CD4-positive, CD25-positive, alpha-beta regulatory T cell (primary cell): Measurements from ENCODE around the gene CACNA1S. TPM values are rescaled to one million over a fixed set of nuclear protein-coding genes. Genes with fewer than 3 reads are reported as not detected.

Experiments used
- ATAC-seq, 2 donors: fragments of 150-1000 bp; cut with Tn5 transposase; one replicate each; pipeline ENCODE4 v1.10.0; 2021; ENCODE audit warnings: low read depth in 2 of 2, moderate number of reproducible peaks in 2 of 2, moderate library complexity in 1 of 2
- DNase-seq, 3 donors: peaks; one replicate each; pipeline versions ENCODE4 v3.0.0 to v3.0.0-alpha.2; 2012 to 2022; ENCODE audit warnings: mixed read lengths in 1 of 3
- H3K27ac ChIP-seq: one replicate; pipeline ENCODE4 v1.7.0; 2013; ENCODE audit warnings: mild to moderate bottlenecking, low read length; ENCODE audit not compliant: insufficient read depth, poor library complexity, severe bottlenecking
- H3K27me3 ChIP-seq: one replicate; pipeline ENCODE4 v1.7.0; 2013; ENCODE audit warnings: low read length; ENCODE audit not compliant: control insufficient read depth, insufficient read depth
- H3K36me3 ChIP-seq: one replicate; pipeline ENCODE4 v1.7.0; 2013; ENCODE audit warnings: mild to moderate bottlenecking, low read length, moderate library complexity; ENCODE audit not compliant: control insufficient read depth, insufficient read depth
- H3K4me1 ChIP-seq: 2 replicates; pipeline ENCODE4 v1.7.0; 2013; ENCODE audit warnings: mild to moderate bottlenecking, low read length; ENCODE audit not compliant: insufficient read depth, control insufficient read depth, poor library complexity, severe bottlenecking
- H3K4me3 ChIP-seq: one replicate; pipeline ENCODE4 v1.7.0; 2013; ENCODE audit warnings: low read depth, mild to moderate bottlenecking, low read length, moderate library complexity
- H3K9me3 ChIP-seq, 2 experiments: 1 replicate in 1 of 2; 2 replicates in 1 of 2; pipeline ENCODE4 v1.7.0; 2013; ENCODE audit warnings: low read length in 2 of 2, mild to moderate bottlenecking in 1 of 2, moderate library complexity in 1 of 2; ENCODE audit not compliant: control insufficient read depth in 2 of 2
- H3K27ac Mint-ChIP-seq, 3 donors: one replicate each; pipeline ENCODE4 v1.8.0; 2020 to 2022; ENCODE audit warnings: mild to moderate bottlenecking in 3 of 3, mixed read lengths in 3 of 3, moderate library complexity in 2 of 3
- H3K27me3 Mint-ChIP-seq: one replicate; pipeline ENCODE4 v1.8.0; 2022; ENCODE audit warnings: mild to moderate bottlenecking, mixed read lengths
- H3K36me3 Mint-ChIP-seq: one replicate; pipeline ENCODE4 v1.8.0; 2020; ENCODE audit warnings: mixed read lengths
- H3K4me1 Mint-ChIP-seq, 4 donors: one replicate each; pipeline ENCODE4 v1.8.0; 2020 to 2022; ENCODE audit warnings: mixed read lengths in 4 of 4, mild to moderate bottlenecking in 1 of 4
- H3K4me3 Mint-ChIP-seq, 4 donors: one replicate each; pipeline ENCODE4 v1.8.0; 2020 to 2022; ENCODE audit warnings: mild to moderate bottlenecking in 4 of 4, mixed read lengths in 4 of 4, moderate library complexity in 3 of 4
- H3K9me3 Mint-ChIP-seq, 7 donors: one replicate each; pipeline ENCODE4 v1.8.0; 2020 to 2022; ENCODE audit warnings: mixed read lengths in 7 of 7, mild to moderate bottlenecking in 3 of 7, moderate library complexity in 2 of 7
- polyA plus RNA-seq, 4 donors: library from polyadenylated mRNA; unstranded; fragments of 300-500 nt; fragmentation: Illumina TruSeq; gene quantifications; one replicate each; pipeline ENCODE4 v1.2.3, GENCODE V29; 2021
- total RNA-seq: library from RNA; stranded (reverse); gene quantifications from one replicate; pipeline ENCODE4 v1.2.3, GENCODE V29; 2022

The CACNA1S gene
- total and polyA plus RNA-seq, 5 donors from 2014 or later: not detected

GRCh38 chr1:201009962-201010645 lies 102.1 kb downstream of the CACNA1S start:
- Histone ChIP-seq H3K9me3 (no peaks in the 10 kb centered on the region), H3K27ac (no peak overlapping the region), H3K4me1 (peaks cover 68% of the 10 kb centered on the region), H3K4me3 (no peak overlapping the region), H3K27me3 (no peaks in the 10 kb centered on the region), H3K36me3 (peaks cover 35% of the 10 kb centered on the region)
- peak overlapping the region in 1 of 4 donors; percentile 41 for H3K4me3 Mint-ChIP-seq
- peaks cover 6% of the 10 kb centered on the region for H3K36me3 Mint-ChIP-seq
- H3K9me3 Mint-ChIP-seq: no peaks in the 10 kb centered on the region
- peak overlapping the region; percentile 60 to 85 (median 71) for H3K27ac Mint-ChIP-seq
- no peaks in the 10 kb centered on the region for H3K27me3 Mint-ChIP-seq
- no peak for DNase-seq
- no peak for ATAC-seq
- H3K4me1 Mint-ChIP-seq: peaks cover 8 to 69% (median 46%) of the 10 kb centered on the region in 4 donors

- Histone ChIP-seq H3K27ac (no peak overlapping the region), H3K4me1 (peaks cover 56% of the 10 kb centered on the region), H3K9me3 (no peaks in the 10 kb centered on the region), H3K36me3 (peaks cover 48% of the 10 kb centered on the region), H3K27me3 (no peaks in the 10 kb centered on the region), H3K4me3 (no peak overlapping the region)
- peak overlapping the region in 1 of 4 donors; percentile 15 for H3K4me3 Mint-ChIP-seq
- H3K27ac Mint-ChIP-seq: peak overlapping the region in 2 of 3 donors; percentile 60 to 86
- H3K9me3 Mint-ChIP-seq: no peaks in the 10 kb centered on the region
- H3K4me1 Mint-ChIP-seq: peaks cover 5 to 57% (median 40%) of the 10 kb centered on the region in 4 donors
- no peaks in the 10 kb centered on the region for H3K27me3 Mint-ChIP-seq
- peaks cover 15% of the 10 kb centered on the region for H3K36me3 Mint-ChIP-seq
- ATAC-seq: no peak
- DNase-seq: no peak
Observed at GRCh38 chr1:201008666-201009360, 103.4 kb downstream of the CACNA1S start.

- Histone ChIP-seq H3K27ac (no peak overlapping the region), H3K4me3 (no peak overlapping the region), H3K36me3 (peaks cover 61% of the 10 kb centered on the region), H3K9me3 (no peaks in the 10 kb centered on the region), H3K27me3 (no peaks in the 10 kb centered on the region), H3K4me1 (peaks cover 44% of the 10 kb centered on the region)
- no peak for ATAC-seq
- no peak overlapping the region for H3K27ac Mint-ChIP-seq
- no peaks in the 10 kb centered on the region for H3K9me3 Mint-ChIP-seq
- no peak for DNase-seq
- H3K4me1 Mint-ChIP-seq: peaks cover 5 to 44% (median 31%) of the 10 kb centered on the region in 4 donors
- H3K4me3 Mint-ChIP-seq: no peak overlapping the region
- H3K36me3 Mint-ChIP-seq: peaks cover 27% of the 10 kb centered on the region
- no peaks in the 10 kb centered on the region for H3K27me3 Mint-ChIP-seq
Observed at GRCh38 chr1:201007481-201007880, 104.7 kb downstream of the CACNA1S start.

- ATAC-seq: no peak
- H3K27ac ChIP-seq: no peak overlapping the region
- no peaks in the 10 kb centered on the region for H3K9me3 ChIP-seq
- H3K27me3 ChIP-seq: no peaks in the 10 kb centered on the region
- Mint-ChIP-seq H3K27ac (no peak overlapping the region), H3K4me1 (peaks cover 4 to 33% (median 24%) of the 10 kb centered on the region in 4 donors), H3K27me3 (no peaks in the 10 kb centered on the region), H3K36me3 (peaks cover 33% of the 10 kb centered on the region), H3K4me3 (no peak overlapping the region), H3K9me3 (no peaks in the 10 kb centered on the region)
- peaks cover 68% of the 10 kb centered on the region for H3K36me3 ChIP-seq
- peaks cover 33% of the 10 kb centered on the region for H3K4me1 ChIP-seq
- DNase-seq: no peak
- H3K4me3 ChIP-seq: no peak overlapping the region
Observed at GRCh38 chr1:201006450-201006849, 105.8 kb downstream of the CACNA1S start.

- no peaks in the 10 kb centered on the region for H3K27me3 Mint-ChIP-seq
- no peak overlapping the region for H3K4me3 Mint-ChIP-seq
- H3K36me3 ChIP-seq: peaks cover 77% of the 10 kb centered on the region
- H3K27ac Mint-ChIP-seq: no peak overlapping the region
- peaks cover 35% of the 10 kb centered on the region for H3K36me3 Mint-ChIP-seq
- H3K4me1 Mint-ChIP-seq: peaks cover 0 to 22% (median 13%) of the 10 kb centered on the region in 4 donors
- H3K4me1 ChIP-seq: peaks cover 18% of the 10 kb centered on the region
- H3K27ac ChIP-seq: no peak overlapping the region
- no peaks in the 10 kb centered on the region for H3K9me3 ChIP-seq
- ATAC-seq (no peak), DNase-seq (no peak)
- no peaks in the 10 kb centered on the region for H3K9me3 Mint-ChIP-seq
- H3K4me3 ChIP-seq: no peak overlapping the region
- no peaks in the 10 kb centered on the region for H3K27me3 ChIP-seq
Observed at GRCh38 chr1:201004732-201005131, 107.5 kb downstream of the CACNA1S start.

GRCh38 chr1:201004154-201004553 lies 108.1 kb downstream of the CACNA1S start:
- Histone ChIP-seq H3K9me3 (no peaks in the 10 kb centered on the region), H3K4me1 (peaks cover 14% of the 10 kb centered on the region), H3K27me3 (no peaks in the 10 kb centered on the region), H3K36me3 (peaks cover 78% of the 10 kb centered on the region), H3K4me3 (no peak overlapping the region), H3K27ac (no peak overlapping the region)
- Mint-ChIP-seq H3K27me3 (no peaks in the 10 kb centered on the region), H3K36me3 (peaks cover 40% of the 10 kb centered on the region), H3K4me3 (no peak overlapping the region), H3K27ac (peak overlapping the region in 1 of 3 donors; percentile 82), H3K4me1 (peaks cover 0 to 16% (median 8%) of the 10 kb centered on the region in 4 donors), H3K9me3 (no peaks in the 10 kb centered on the region)
- ATAC-seq (no peak), DNase-seq (no peak)

- peaks cover 0 to 5% (median 0%) of the 10 kb centered on the region in 4 donors for H3K4me1 Mint-ChIP-seq
- no peak overlapping the region for H3K4me3 Mint-ChIP-seq
- Histone ChIP-seq H3K9me3 (no peaks in the 10 kb centered on the region), H3K4me3 (no peak overlapping the region), H3K4me1 (peaks cover under 1% of the 10 kb centered on the region), H3K27me3 (no peaks in the 10 kb centered on the region), H3K36me3 (peaks cover 87% of the 10 kb centered on the region), H3K27ac (no peak overlapping the region)
- peak overlapping the region in 2 of 3 donors; percentile 17 to 39 for H3K27ac Mint-ChIP-seq
- H3K9me3 Mint-ChIP-seq: no peaks in the 10 kb centered on the region
- no peaks in the 10 kb centered on the region for H3K27me3 Mint-ChIP-seq
- no peak for DNase-seq
- no peak for ATAC-seq
- peaks cover 47% of the 10 kb centered on the region for H3K36me3 Mint-ChIP-seq
Observed at GRCh38 chr1:201002510-201002909, 109.7 kb downstream of the CACNA1S start.
